Activated CD8-positive, alpha-beta T cell treated with anti-CD3 and anti-CD28 coated beads for 36 hours (primary cell): ENCODE measurements around the gene SLMAP. TPM values are rescaled to one million over a fixed set of nuclear protein-coding genes. Genes with fewer than 3 reads are reported as not detected.

Source experiments
- ATAC-seq: fragments of 200-7000 bp; cut with Tn5 transposase; one replicate; pipeline ENCODE4 v1.10.0; 2021; ENCODE audit warnings: mild to moderate bottlenecking, moderate library complexity
- CTCF ChIA-PET: fragments of 350-600 bp; sonication (Branson Sonifier 250); formaldehyde crosslinking; loops from one replicate; lab custom pipeline; 2021; ENCODE audit warnings: antibody characterized with exemption; lab: Charles Lee
- POLR2A ChIA-PET: fragments of 350-600 bp; sonication (Branson Sonifier 250); formaldehyde crosslinking; loops from one replicate; lab custom pipeline; 2021; ENCODE audit warnings: antibody characterized with exemption; lab: Charles Lee
- DNase-seq: peaks from one replicate; pipeline ENCODE4 v3.0.0-alpha.2; 2020
- H3K27ac Mint-ChIP-seq: one replicate; pipeline ENCODE4 v1.8.0; 2021; ENCODE audit warnings: mild to moderate bottlenecking, mixed read lengths
- H3K27me3 Mint-ChIP-seq: one replicate; pipeline ENCODE4 v1.8.0; 2021; ENCODE audit warnings: mixed read lengths
- H3K36me3 Mint-ChIP-seq: one replicate; pipeline ENCODE4 v1.8.0; 2021; ENCODE audit warnings: low read depth, mixed read lengths
- H3K4me1 Mint-ChIP-seq: one replicate; pipeline ENCODE4 v1.8.0; 2021; ENCODE audit warnings: low read depth, mixed read lengths
- H3K4me3 Mint-ChIP-seq: one replicate; pipeline ENCODE4 v1.8.0; 2021; ENCODE audit warnings: mild to moderate bottlenecking, moderate library complexity, mixed read lengths
- H3K9me3 Mint-ChIP-seq: one replicate; pipeline ENCODE4 v1.8.0; 2021; ENCODE audit warnings: mixed read lengths
- intact Hi-C: fragments of 100-400 bp; cut with micrococcal nuclease; formaldehyde crosslinking; loops from one replicate; pipeline ENCODE4 v1.10.0; 2022
- total RNA-seq, 2 experiments: library from RNA; stranded (reverse); gene quantifications; one replicate each; pipeline ENCODE4 v1.2.3, GENCODE V29; 2021
- TF ChIP-seq, protein P1 (sequence below): fragments of 200-600 bp; IDR thresholded peaks from one replicate; pipeline ENCODE4 v1.8.0; 2022; ENCODE audit warnings: antibody characterized with exemption, mild to moderate bottlenecking

The SLMAP gene
- total RNA-seq, 2 experiments from 2014 or later = 45.8 to 47.3 TPM

DNA sequence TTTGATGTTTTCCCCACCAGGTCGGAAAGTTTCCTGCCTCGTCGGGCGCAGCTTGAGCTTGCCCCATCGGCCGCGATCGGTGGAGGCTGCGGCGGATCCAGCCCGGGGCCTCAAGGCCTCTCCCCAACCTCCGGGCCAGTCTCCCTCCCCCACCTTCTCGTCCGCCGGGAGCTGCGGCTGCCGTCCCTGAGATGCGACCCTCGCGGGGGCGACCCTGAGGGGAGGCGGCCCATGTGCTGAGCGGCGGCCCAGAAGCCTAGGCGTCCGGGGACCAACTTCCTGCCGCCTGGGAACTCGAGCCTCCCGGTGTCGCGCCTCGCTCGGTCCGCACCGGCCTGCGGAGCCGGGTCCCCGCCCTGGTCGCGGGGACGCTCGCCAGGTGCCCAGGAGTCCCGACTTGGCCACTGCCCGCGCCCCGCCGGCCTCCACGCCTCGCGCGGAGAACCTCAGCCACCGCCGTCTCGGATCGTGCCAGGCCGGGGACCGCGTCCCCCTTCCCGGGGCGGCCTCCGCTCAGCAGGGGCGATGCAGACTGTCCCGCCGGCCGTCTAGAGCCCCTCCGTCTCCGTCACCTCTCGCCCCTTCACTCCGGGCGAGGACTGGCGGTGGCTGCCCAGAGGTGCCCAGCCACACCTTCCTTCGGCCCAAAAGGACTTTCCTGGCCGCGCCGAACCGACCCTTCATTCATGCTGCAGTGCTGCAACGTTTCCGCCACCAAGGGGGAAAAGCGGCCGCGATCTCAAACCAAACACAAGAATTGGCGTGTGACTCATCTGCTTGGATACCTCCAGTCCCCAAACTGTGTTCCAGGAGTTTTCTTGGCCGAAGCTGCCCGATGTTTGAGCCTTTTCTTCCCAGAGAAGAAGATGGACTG, 656 bp downstream of the SLMAP start:
- H3K4me1 Mint-ChIP-seq = peaks cover 40% of the 10 kb centered on the region

DNA sequence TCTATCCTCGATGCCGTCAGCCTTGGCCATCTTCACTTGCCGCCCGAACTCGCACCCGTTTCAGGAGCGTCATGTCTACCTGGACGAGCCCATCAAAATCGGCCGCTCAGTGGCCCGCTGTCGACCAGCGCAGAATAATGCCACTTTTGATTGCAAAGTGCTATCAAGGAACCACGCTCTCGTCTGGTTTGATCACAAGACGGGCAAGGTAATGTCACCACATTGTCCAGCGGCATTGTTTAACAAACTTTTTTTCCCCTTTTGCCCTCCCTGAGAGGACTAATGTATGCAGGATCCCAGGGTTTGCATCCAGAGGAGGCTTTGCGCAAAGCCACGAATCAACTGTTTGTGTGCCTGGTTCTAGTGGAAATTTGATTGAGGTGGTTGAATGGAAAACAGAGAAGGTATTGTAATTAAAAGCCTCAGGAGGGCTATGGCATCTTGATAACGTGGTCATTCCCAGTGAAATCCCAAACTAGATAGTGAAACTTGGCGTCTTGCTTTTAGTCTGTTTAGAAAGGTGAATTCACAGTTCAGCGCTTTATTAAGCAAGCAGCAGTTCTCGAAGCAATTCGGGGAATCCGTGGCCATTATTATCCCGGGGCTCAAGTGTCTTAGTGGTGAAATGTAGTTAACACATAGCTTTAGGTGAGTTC, 1.7 kb downstream of the SLMAP start:
- peaks cover 30% of the 10 kb centered on the region for H3K36me3 Mint-ChIP-seq
- TF ChIP-seq, protein P1, sequence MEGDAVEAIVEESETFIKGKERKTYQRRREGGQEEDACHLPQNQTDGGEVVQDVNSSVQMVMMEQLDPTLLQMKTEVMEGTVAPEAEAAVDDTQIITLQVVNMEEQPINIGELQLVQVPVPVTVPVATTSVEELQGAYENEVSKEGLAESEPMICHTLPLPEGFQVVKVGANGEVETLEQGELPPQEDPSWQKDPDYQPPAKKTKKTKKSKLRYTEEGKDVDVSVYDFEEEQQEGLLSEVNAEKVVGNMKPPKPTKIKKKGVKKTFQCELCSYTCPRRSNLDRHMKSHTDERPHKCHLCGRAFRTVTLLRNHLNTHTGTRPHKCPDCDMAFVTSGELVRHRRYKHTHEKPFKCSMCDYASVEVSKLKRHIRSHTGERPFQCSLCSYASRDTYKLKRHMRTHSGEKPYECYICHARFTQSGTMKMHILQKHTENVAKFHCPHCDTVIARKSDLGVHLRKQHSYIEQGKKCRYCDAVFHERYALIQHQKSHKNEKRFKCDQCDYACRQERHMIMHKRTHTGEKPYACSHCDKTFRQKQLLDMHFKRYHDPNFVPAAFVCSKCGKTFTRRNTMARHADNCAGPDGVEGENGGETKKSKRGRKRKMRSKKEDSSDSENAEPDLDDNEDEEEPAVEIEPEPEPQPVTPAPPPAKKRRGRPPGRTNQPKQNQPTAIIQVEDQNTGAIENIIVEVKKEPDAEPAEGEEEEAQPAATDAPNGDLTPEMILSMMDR = no peak
- POLR2A ChIA-PET = interaction anchor here (1.9 to 2.5 kb wide), 2 partner anchors 65 to 161 kb away, joined by 11 to 12 read pairs; partner anchors contain the start of genes ARF4 and DENND6A
- DNase-seq (no peak), ATAC-seq (no peak)
- CTCF ChIA-PET = interaction anchor here (1.2 to 1.5 kb wide), 2 partner anchors 10 to 69 kb away, joined by 4 to 5 read pairs; no protein-coding TSS in a partner anchor
- H3K27me3 Mint-ChIP-seq = no peaks in the 10 kb centered on the region
- intact Hi-C loops = loop anchor here (5.0 kb wide), 1 partner anchor 160 kb away; the partner anchor contains the start of gene ARF4
- H3K4me1 Mint-ChIP-seq = peaks cover 44% of the 10 kb centered on the region
- H3K9me3 Mint-ChIP-seq = no peaks in the 10 kb centered on the region
- no peak overlapping the region for H3K27ac Mint-ChIP-seq
- H3K4me3 Mint-ChIP-seq = peak overlapping the region; percentile 96

More for the DNA sequence above, 656 bp downstream of the SLMAP start:
- H3K4me3 Mint-ChIP-seq = peak overlapping the region; percentile 96
- TF ChIP-seq, protein P1 = no peak
- CTCF ChIA-PET = interaction anchor here (0.8 to 1.1 kb wide), 4 partner anchors 76 to 159 kb away, joined by 3 to 4 read pairs (median 4); partner anchors contain the start of gene ARF4
- H3K27me3 Mint-ChIP-seq = no peaks in the 10 kb centered on the region
- H3K36me3 Mint-ChIP-seq = peaks cover 28% of the 10 kb centered on the region
- POLR2A ChIA-PET = interaction anchor here (1.0 to 2.5 kb wide), 7 partner anchors 11 to 160 kb away, joined by 3 to 12 read pairs (median 7); partner anchors contain the start of genes ARF4 and DENND6A
- H3K9me3 Mint-ChIP-seq = no peaks in the 10 kb centered on the region
- H3K27ac Mint-ChIP-seq = peak overlapping the region; percentile 96
- peak; percentile 17 for ATAC-seq
- intact Hi-C loops = loop anchor here (5.0 kb wide), 1 partner anchor 159 kb away; the partner anchor contains the start of gene ARF4
- DNase-seq = peak; percentile 61

DNA sequence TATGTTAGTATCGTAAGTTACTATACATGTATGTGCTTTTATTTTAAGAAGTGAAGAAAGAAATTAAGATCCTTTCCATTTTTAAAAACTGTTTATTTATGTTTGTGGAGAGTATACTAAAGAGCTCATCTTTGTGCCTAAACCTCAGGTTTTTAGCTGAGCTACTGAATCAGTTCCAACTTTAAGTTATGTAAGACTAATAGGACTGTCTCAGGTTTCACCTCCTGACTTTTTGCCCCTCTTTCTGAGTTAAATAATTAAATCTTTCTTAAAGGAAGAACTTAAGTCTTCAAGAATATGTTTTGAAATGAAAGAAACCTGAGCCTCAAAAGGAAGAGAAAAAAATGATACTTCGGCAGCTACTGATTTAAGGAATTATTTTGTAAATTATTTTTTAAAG, 2.6 kb downstream of the SLMAP start:
- DNase-seq = no peak
- TF ChIP-seq, protein P1 = no peak
- CTCF ChIA-PET = interaction anchor here (1.2 to 1.5 kb wide), 2 partner anchors 9 to 70 kb away, joined by 4 to 5 read pairs; no protein-coding TSS in a partner anchor
- H3K27me3 Mint-ChIP-seq = no peaks in the 10 kb centered on the region
- H3K4me1 Mint-ChIP-seq = peaks cover 51% of the 10 kb centered on the region
- POLR2A ChIA-PET = no interaction called here
- peaks cover 37% of the 10 kb centered on the region for H3K36me3 Mint-ChIP-seq
- H3K27ac Mint-ChIP-seq = no peak overlapping the region
- ATAC-seq = no peak
- intact Hi-C loops = loop anchor here (5.0 kb wide), 1 partner anchor 161 kb away; the partner anchor contains the start of gene ARF4
- H3K9me3 Mint-ChIP-seq = no peaks in the 10 kb centered on the region
- peak overlapping the region; percentile 96 for H3K4me3 Mint-ChIP-seq

DNA sequence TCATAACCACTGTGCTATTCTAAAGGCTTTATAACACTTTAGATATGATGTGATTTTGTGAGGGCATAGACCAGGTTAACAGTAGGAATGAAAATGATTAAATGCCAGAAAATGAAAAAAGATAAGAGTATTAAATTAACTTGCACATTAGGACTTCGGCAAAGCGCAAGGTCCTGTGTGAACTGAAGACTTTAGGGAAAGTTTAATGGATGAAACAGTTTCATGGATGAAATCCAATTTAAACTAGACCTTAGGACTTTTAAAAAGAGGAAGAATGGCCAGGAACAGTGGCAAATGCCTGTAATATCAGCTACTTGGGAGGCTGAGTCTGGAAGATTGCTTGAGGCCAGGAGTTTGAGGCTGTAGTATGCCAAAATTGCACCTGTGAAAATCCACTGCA, 8.7 kb downstream of the SLMAP start:
- intact Hi-C loops = no loop called here
- POLR2A ChIA-PET = interaction anchor here (0.8 kb wide), 1 partner anchor 11 kb away, joined by 3 read pairs; no protein-coding TSS in a partner anchor

More for the DNA sequence above, 8.7 kb downstream of the SLMAP start:
- DNase-seq = no peak
- CTCF ChIA-PET = interaction anchor here (1.0 kb wide), 1 partner anchor 17 kb away, joined by 4 read pairs; no protein-coding TSS in a partner anchor
- Mint-ChIP-seq H3K27me3 (no peaks in the 10 kb centered on the region), H3K27ac (no peak overlapping the region), H3K4me1 (peaks cover 63% of the 10 kb centered on the region), H3K9me3 (peaks cover 1% of the 10 kb centered on the region), H3K4me3 (no peak overlapping the region), H3K36me3 (peaks cover 45% of the 10 kb centered on the region)
- ATAC-seq = no peak
- TF ChIP-seq, protein P1 = no peak
